Esophagus muscularis mucosa (tissue), 4 donors: ENCODE measurements around the gene GPATCH8.

Experiments used
- CTCF ChIP-seq, 3 experiments: fragments of 200-600 bp in 2 of 3; fragments of 450-650 bp in 1 of 3; sonication (generic) in 2 of 3; IDR thresholded peaks; one replicate each; pipeline ENCODE4 v1.5.1; 2017 to 2019; ENCODE audit warnings: antibody characterized with exemption in 3 of 3, mild to moderate bottlenecking in 2 of 3, moderate library complexity in 1 of 3
- EP300 ChIP-seq: sonication (generic); formaldehyde crosslinking; IDR thresholded peaks from one replicate; pipeline ENCODE4 v1.6.1; 2017; ENCODE audit warnings: antibody characterized with exemption
- POLR2A ChIP-seq: fragments of 450-650 bp; IDR thresholded peaks from one replicate; pipeline ENCODE4 v1.6.1; 2017; ENCODE audit warnings: antibody characterized with exemption, moderate library complexity, mild to moderate bottlenecking, low read depth

GRCh38 chr17:44352828-44353671 is 150.2 kb downstream of the GPATCH8 start:
- TF ChIP-seq CTCF (IDR thresholded peaks at IDR 0.05) (no peak), POLR2A (no peak), EP300 (no peak)
